Calu3 (cell line): ENCODE data around the gene DESI2. TPM values are rescaled to one million over a fixed set of nuclear protein-coding genes. Genes with fewer than 3 reads are reported as not detected.

Experiments used
- BruUV-seq: library from RNA; stranded (reverse); fragments of 400-500 nt; replicated peaks from 2 replicates; lab custom pipeline; 2021; lab: Mats Ljungman, UMichigan
- CTCF ChIA-PET: fragments of 300-600 bp; sonication (Branson Sonifier 250); formaldehyde crosslinking; loops from one replicate; lab custom pipeline; 2022; ENCODE audit warnings: antibody characterized with exemption; lab: Charles Lee
- DNase-seq: peaks from one replicate; pipeline ENCODE4 v3.0.0; 2022
- H3K27ac Mint-ChIP-seq: one replicate; pipeline ENCODE4 v1.8.0; 2022; ENCODE audit warnings: mixed read lengths; ENCODE audit not compliant: unreplicated experiment
- H3K27me3 Mint-ChIP-seq: one replicate; pipeline ENCODE4 v1.8.0; 2022; ENCODE audit warnings: mixed read lengths; ENCODE audit not compliant: unreplicated experiment
- H3K36me3 Mint-ChIP-seq: one replicate; pipeline ENCODE4 v1.8.0; 2022; ENCODE audit warnings: mild to moderate bottlenecking, moderate library complexity, mixed read lengths; ENCODE audit not compliant: insufficient read depth, unreplicated experiment
- H3K4me1 Mint-ChIP-seq: one replicate; pipeline ENCODE4 v1.8.0; 2022; ENCODE audit warnings: mild to moderate bottlenecking, low read depth, mixed read lengths; ENCODE audit not compliant: unreplicated experiment
- H3K4me3 Mint-ChIP-seq: one replicate; pipeline ENCODE4 v1.8.0; 2022; ENCODE audit warnings: mild to moderate bottlenecking, low read depth, moderate library complexity, mixed read lengths; ENCODE audit not compliant: unreplicated experiment
- H3K9me3 Mint-ChIP-seq: one replicate; pipeline ENCODE4 v1.8.0; 2022; ENCODE audit warnings: low read depth, mixed read lengths; ENCODE audit not compliant: unreplicated experiment
- intact Hi-C: fragments of 100-400 bp; cut with micrococcal nuclease; formaldehyde crosslinking; loops from one replicate; pipeline ENCODE4 v1.10.0; 2022; ENCODE audit not compliant: unreplicated experiment
- total RNA-seq: library from RNA; stranded (reverse); gene quantifications from 2 replicates; pipeline ENCODE4 v1.2.3, GENCODE V29; 2022
- TF ChIP-seq, protein P1 (sequence below): fragments of 200-600 bp; IDR thresholded peaks from one replicate; pipeline ENCODE4 v1.8.0; 2022; ENCODE audit warnings: antibody characterized with exemption; ENCODE audit not compliant: unreplicated experiment

DESI2 gene
- total RNA-seq, 1 experiment from 2014 or later = 39.1 TPM

GRCh38 chr1:244639561-244639960, 13.4 kb upstream of the DESI2 start:
- BruUV-seq = no TSS peak
- intact Hi-C loops = no loop called here
- Mint-ChIP-seq H3K27me3 (peaks cover 33% of the 10 kb centered on the region), H3K27ac (no peak overlapping the region), H3K36me3 (no peaks in the 10 kb centered on the region), H3K9me3 (no peaks in the 10 kb centered on the region), H3K4me3 (no peak overlapping the region), H3K4me1 (no peaks in the 10 kb centered on the region)
- CTCF ChIA-PET = interaction anchor here (0.6 kb wide), 1 partner anchor 46 kb away, joined by 4 read pairs; no protein-coding TSS in a partner anchor
- TF ChIP-seq, protein P1, sequence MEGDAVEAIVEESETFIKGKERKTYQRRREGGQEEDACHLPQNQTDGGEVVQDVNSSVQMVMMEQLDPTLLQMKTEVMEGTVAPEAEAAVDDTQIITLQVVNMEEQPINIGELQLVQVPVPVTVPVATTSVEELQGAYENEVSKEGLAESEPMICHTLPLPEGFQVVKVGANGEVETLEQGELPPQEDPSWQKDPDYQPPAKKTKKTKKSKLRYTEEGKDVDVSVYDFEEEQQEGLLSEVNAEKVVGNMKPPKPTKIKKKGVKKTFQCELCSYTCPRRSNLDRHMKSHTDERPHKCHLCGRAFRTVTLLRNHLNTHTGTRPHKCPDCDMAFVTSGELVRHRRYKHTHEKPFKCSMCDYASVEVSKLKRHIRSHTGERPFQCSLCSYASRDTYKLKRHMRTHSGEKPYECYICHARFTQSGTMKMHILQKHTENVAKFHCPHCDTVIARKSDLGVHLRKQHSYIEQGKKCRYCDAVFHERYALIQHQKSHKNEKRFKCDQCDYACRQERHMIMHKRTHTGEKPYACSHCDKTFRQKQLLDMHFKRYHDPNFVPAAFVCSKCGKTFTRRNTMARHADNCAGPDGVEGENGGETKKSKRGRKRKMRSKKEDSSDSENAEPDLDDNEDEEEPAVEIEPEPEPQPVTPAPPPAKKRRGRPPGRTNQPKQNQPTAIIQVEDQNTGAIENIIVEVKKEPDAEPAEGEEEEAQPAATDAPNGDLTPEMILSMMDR = no peak
- no peak for DNase-seq

DNA sequence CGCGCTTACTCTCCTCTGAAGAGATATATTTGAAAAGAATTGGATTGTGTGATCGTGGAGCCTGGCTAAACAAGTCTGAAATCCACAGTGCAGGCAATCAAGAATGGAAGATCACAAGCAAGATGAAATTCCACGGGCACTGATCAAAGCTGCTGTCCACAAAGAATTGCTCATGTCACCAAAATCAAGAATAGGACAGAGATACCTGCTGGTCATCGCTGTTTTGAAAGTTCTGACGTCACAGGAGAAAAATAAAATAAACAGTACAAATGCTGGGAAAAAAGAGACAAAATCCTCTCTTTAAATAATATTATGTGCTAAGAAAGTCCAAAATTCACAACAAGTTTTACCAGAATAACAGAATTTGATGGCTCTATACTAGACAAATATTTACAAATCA, 12.0 kb upstream of the DESI2 start:
- BruUV-seq = no TSS peak
- H3K4me1 Mint-ChIP-seq = no peaks in the 10 kb centered on the region
- no peak overlapping the region for H3K27ac Mint-ChIP-seq
- H3K27me3 Mint-ChIP-seq = peaks cover 43% of the 10 kb centered on the region
- H3K4me3 Mint-ChIP-seq = no peak overlapping the region
- no peaks in the 10 kb centered on the region for H3K9me3 Mint-ChIP-seq
- TF ChIP-seq, protein P1 = no peak
- DNase-seq = no peak
- intact Hi-C loops = no loop called here
- CTCF ChIA-PET = no interaction called here
- H3K36me3 Mint-ChIP-seq = no peaks in the 10 kb centered on the region

DNA sequence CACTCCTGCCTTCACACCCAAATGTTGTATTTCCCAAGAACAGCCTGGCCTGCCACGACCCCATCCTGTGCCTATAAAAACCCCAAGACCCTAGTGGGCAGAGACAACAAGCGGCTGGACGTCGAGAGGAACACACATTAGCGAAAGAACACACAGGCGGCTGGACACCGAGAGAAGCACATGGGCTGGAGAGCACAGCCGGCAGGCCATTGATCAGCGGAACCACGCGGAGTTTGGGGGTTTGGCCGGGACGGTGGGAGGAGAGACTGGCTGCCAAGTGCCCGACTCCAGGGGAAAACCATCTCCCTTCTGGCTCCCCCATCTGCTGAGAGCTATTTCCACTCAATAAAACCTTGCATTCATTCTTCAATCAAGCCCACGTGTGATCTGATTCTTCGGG, 10.4 kb upstream of the DESI2 start:
- CTCF ChIA-PET = no interaction called here
- intact Hi-C loops = no loop called here
- TF ChIP-seq, protein P1 = no peak
- no TSS peak for BruUV-seq
- Mint-ChIP-seq H3K36me3 (no peaks in the 10 kb centered on the region), H3K4me3 (no peak overlapping the region), H3K27ac (no peak overlapping the region), H3K4me1 (no peaks in the 10 kb centered on the region), H3K9me3 (no peaks in the 10 kb centered on the region), H3K27me3 (peaks cover 43% of the 10 kb centered on the region)
- no peak for DNase-seq

DNA sequence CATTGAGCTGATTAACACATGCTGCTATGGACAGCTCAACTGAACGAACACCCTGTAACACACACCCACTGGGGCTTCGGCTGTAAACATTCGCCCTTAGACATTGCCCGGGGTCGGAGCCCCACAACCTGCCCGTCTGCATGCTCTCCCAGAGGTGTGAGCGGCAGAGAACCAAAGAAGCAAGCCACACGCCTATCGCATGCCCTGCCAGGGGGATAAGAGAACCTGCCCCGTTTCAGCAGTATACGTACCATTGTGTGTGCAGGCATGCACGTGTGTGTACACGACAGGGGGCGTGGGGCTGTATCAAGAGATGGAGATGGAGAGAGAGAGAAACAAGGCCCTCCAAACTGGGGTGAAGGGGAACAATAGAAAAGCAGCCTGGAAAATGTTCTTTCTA, 9.9 kb upstream of the DESI2 start:
- TF ChIP-seq, protein P1 = no peak
- CTCF ChIA-PET = no interaction called here
- H3K36me3 Mint-ChIP-seq = no peaks in the 10 kb centered on the region
- no peak overlapping the region for H3K27ac Mint-ChIP-seq
- no peak for DNase-seq
- H3K4me3 Mint-ChIP-seq = no peak overlapping the region
- H3K27me3 Mint-ChIP-seq = peaks cover 43% of the 10 kb centered on the region
- H3K4me1 Mint-ChIP-seq = no peaks in the 10 kb centered on the region
- no TSS peak for BruUV-seq
- H3K9me3 Mint-ChIP-seq = no peaks in the 10 kb centered on the region
- intact Hi-C loops = no loop called here
